ENCODE data around the gene CACNB4. TPM values are rescaled to one million over a fixed set of nuclear protein-coding genes. Genes with fewer than 3 reads are reported as not detected.

CACNB4 gene
- total and polyA plus RNA-seq, 2 of the 4 experiments (the other 2 are of a cell fraction), result 0.12 to 0.36 TPM

GRCh38 chr2:151802315-151802714, 296.5 kb downstream of the CACNB4 start:
- H4K91ac ChIP-seq (ENCODE audit: insufficient read depth, low read depth, low read length), result no peak overlapping the region
- H3K9ac ChIP-seq (ENCODE audit: low read depth, low read length), result no peak overlapping the region
- H3K14ac ChIP-seq (replicated peaks; ENCODE audit: low read depth, low read length), result no peak overlapping the region
- in situ Hi-C loops (cut with MboI; ENCODE audit: low sequenced_read_pairs), result no loop called here
- POLR2A ChIA-PET (ENCODE audit: unreplicated experiment), result no interaction called here
- CTCF ChIA-PET, result interaction anchor here (1.0 kb wide), 1 partner anchor 22 kb away, joined by 4 read pairs; no protein-coding TSS in a partner anchor
- WGBS, 2 experiments (ENCODE audit: extremely low coverage in 2 of 2, insufficient read length in 1 of 2), result no CpG with 5 or more reads among the region's 2 CpGs
- H3K27ac ChIP-seq (ENCODE audit: insufficient read depth, low read length), result no peak overlapping the region
- no peak overlapping the region for H2BK120ac ChIP-seq (ENCODE audit: low read depth, low read length)
- peaks cover 4% of the 10 kb centered on the region; the same call in 1 of the 2 replicates for H3K36me3 ChIP-seq (ENCODE audit: control insufficient read depth, insufficient read depth, low read length)
- no peak overlapping the region for H4K8ac ChIP-seq (ENCODE audit: low read depth in 2 of 2, low read length in 2 of 2)
- no peak overlapping the region for H2AK5ac ChIP-seq (ENCODE audit: low read depth, low read length)
- no peaks in the 10 kb centered on the region for H3K9me3 ChIP-seq (ENCODE audit: control insufficient read depth, insufficient read depth, low read length)
- TF ChIP-seq MXI1 (IDR thresholded peaks at IDR 0.05; ENCODE audit: borderline replicate concordance, low read depth, low read length) (no peak), FOS (IDR thresholded peaks at IDR 0.05; ENCODE audit: low read depth, low read length) (no peak), BHLHE40 (IDR thresholded peaks at IDR 0.05; ENCODE audit: low read depth, low read length) (no peak), CEBPB (IDR thresholded peaks at IDR 0.05; ENCODE audit: low read depth, low read length) (no peak), CHD1 (IDR thresholded peaks at IDR 0.05; ENCODE audit: low read depth, low read length) (no peak), RFX5 (IDR thresholded peaks at IDR 0.05; ENCODE audit: low read depth, low read length) (no peak), USF2 (IDR thresholded peaks at IDR 0.05; ENCODE audit: low read depth, low read length) (no peak), RAD21 (IDR thresholded peaks at IDR 0.05; ENCODE audit: low read length) (no peak), CTCF (conservative IDR thresholded peaks at IDR 0.05; ENCODE audit: low read depth, low read length) (no peak), ELK1 (IDR thresholded peaks at IDR 0.05; ENCODE audit: borderline replicate concordance, low read depth, low read length) (no peak), SMC3 (IDR thresholded peaks at IDR 0.05; ENCODE audit: low read depth, low read length) (no peak), RCOR1 (IDR thresholded peaks at IDR 0.05; ENCODE audit: insufficient replicate concordance, low read length) (no peak)
- intact Hi-C loops (cut with micrococcal nuclease), result no loop called here
- no peaks in the 10 kb centered on the region for H3K4me1 ChIP-seq (ENCODE audit: control insufficient read depth, insufficient read depth, low read length)
- no peak overlapping the region for H2BK5ac ChIP-seq (ENCODE audit: low read depth, low read length, poor library complexity, severe bottlenecking)
- no peak overlapping the region for H3K4me2 ChIP-seq (ENCODE audit: low read depth, low read length)
- no peak overlapping the region for H3K23ac ChIP-seq (ENCODE audit: low read depth, low read length)
- no peak for DNase-seq
- H3K4me3 ChIP-seq (ENCODE audit: insufficient read depth, low read depth, low read length), result no peak overlapping the region
- H3K4ac ChIP-seq (ENCODE audit: low read depth, low read length), result no peak overlapping the region
- no peak overlapping the region for H4K5ac ChIP-seq (ENCODE audit: low read depth, low read length)
- dilution Hi-C loops (cut with HindIII; ENCODE audit: low sequenced_read_pairs, unreplicated experiment), result no loop called here
- no peak overlapping the region for H2BK20ac ChIP-seq (ENCODE audit: low read depth, low read length)
- BruUV-seq (replicated peaks), result no TSS peak
- H3K18ac ChIP-seq (ENCODE audit: low read depth, low read length), result no peak overlapping the region
- no peak overlapping the region for H3K56ac ChIP-seq (ENCODE audit: extremely low read depth, insufficient read depth, low read length)
- H3K9me1 ChIP-seq (ENCODE audit: insufficient read depth, low read length), result no peaks in the 10 kb centered on the region; the same call in 1 of the 2 replicates
- no peak for ATAC-seq (ENCODE audit: low read depth)
- H2BK15ac ChIP-seq (ENCODE audit: low read depth, low read length), result no peak overlapping the region
- H2AFZ ChIP-seq (replicated peaks; ENCODE audit: low read length, poor library complexity), result no peak overlapping the region
- peaks cover 5 to 6% of the 10 kb centered on the region in 2 experiments; a peak in 3 of 4 replicates for H3K79me1 ChIP-seq (ENCODE audit: low read depth in 1 of 2, low read length in 2 of 2)
- H3K27me3 ChIP-seq (ENCODE audit: control insufficient read depth, insufficient read depth, low read length), result no peaks in the 10 kb centered on the region
- H2AK9ac ChIP-seq (replicated peaks; ENCODE audit: low read depth, low read length, poor library complexity), result no peak overlapping the region
- no peaks in the 10 kb centered on the region for H4K20me1 ChIP-seq (ENCODE audit: insufficient read depth, low read length)
